Activated CD8-positive, alpha-beta memory T cell treated with anti-CD3 and anti-CD28 coated beads for 1 hour (primary cell): ENCODE measurements around the gene SLC45A3.

Experiments used
- DNase-seq, 2 donors: peaks; one replicate each; pipeline ENCODE4 v3.0.0-alpha.2; 2020; ENCODE audit warnings: low read depth in 1 of 2; ENCODE audit errors: extremely low read depth in 1 of 2

SLC45A3 gene

DNA sequence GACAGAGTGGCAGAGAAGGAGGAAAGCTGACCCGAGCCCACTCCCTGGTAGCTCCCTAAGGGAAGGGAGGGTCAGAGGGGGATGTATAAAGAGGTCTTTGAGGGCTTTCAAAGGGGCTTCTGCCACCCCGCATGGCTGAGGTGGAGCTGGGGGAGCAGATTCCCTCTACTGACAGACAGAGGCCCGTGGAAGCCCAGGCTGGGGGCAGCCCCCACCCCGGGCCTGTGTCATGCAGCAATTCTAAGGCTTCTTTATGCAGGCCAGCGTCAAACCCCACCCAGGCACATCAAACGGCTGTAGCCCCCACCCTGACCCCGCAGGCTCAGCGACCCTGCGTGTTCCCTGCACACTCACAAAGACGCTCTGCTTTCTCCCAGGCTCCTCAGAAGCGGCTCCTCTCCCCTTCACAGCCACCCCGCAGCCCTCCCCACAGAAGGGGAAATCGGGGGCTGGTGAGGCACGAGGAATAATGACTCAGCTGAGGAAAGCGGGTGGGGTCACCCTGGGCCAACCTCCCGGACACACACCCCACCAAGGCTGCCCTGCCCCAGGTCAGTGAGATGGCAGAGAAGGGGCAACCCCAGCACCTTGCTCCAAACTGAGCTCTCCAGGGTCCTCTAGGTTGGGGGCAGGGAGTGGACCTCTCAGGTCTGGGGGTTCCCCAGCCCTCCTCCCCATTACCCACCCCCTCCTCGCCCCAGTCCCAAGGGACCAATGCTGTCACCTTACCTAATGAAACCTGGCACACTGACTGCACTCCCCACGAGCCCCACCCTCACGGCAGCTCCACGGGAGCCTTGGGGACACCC lies 10.8 kb downstream of the SLC45A3 start:
- no peak for DNase-seq

DNA sequence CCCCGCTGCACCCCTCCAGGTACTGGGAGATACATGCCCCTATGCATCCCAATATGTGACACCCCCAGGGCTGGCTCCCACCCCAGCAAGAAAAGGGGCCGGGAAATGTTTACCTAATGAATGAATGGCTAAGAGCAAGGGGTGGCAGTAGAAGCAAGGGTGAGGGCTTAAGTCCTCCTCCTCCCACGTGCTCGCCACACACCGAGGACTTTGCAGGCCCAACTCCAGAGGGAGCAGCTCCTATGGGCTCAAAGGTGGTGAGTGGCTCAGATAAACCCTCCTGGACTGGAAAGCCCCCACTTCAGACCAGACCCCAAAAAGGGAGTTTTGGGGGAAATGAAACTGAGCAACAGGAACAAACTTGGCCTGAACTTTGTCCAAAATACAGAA lies 11.4 kb downstream of the SLC45A3 start:
- no peak for DNase-seq

DNA sequence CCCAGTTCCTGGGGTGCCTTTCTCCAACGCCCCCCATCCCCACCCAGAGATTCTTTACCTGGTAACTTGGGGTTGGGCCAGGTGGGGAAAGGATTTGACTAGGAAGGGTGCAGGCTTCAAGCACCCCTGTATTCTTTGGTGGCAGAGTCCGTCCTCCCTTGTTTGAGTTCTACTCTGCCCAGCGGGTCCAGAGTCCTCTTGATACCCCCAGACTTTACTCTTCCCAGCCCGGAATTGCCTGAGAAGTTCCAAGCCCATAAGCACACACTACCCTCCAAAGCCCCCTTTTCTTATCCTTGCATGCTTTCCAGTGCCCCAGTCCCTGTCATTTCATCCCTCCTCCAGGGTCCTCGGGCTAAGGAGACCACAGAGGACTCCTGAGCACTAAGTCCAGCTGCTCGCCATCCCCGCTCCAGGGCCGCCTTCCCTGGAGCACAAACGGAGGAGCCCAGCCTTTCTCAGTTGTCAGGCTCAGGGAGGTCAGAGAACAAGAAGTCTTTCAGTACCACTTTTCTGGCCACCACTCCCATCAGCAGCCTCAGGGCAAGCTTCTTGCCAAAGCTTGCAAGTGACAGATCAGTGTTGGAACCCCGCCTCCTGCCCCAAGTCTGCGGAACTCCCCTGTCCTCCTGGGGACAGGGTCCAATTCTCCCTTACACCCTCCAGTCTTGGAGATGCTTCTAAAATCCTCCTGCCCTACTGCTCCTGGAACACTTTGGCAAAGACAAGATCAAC lies 12.2 kb downstream of the SLC45A3 start:
- no peak for DNase-seq

DNA sequence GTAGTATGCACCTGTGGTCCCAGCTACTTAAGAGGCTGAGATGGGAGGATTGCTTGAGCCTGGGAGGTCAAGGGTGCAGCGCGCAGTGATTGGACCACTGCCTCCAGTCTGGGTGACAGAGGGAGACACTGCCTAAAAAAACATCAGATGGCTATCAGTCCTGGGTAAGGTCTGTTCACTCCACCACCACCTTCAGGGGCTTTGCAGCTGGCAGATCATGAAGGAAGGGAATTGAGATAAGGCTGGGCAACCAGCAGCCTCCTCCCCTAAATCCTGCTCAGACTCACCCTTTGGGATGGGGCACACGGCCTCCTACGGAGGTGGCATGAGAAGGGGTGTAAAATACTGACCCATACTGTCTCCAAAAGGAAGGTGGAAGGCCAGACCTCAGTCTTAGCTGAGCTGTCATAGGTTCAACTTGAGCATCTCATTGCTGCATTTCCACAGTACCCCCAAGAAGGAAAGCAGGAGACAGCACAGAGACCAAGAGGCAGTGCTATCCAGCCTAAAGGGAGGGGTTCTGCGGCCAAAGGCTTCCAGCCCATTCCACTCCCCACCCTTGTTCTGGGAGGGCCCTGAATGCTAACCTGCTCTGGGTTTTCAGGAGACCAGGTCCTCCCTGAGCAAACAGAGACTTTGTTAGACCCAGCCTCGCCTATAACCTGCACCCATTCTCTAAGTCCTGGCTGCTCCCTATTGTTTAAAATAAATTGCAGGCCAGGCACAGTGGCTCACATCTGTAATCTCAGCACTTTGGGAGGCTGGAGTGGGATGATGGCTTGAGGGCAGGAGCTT lies 13.7 kb downstream of the SLC45A3 start:
- no peak for DNase-seq

DNA sequence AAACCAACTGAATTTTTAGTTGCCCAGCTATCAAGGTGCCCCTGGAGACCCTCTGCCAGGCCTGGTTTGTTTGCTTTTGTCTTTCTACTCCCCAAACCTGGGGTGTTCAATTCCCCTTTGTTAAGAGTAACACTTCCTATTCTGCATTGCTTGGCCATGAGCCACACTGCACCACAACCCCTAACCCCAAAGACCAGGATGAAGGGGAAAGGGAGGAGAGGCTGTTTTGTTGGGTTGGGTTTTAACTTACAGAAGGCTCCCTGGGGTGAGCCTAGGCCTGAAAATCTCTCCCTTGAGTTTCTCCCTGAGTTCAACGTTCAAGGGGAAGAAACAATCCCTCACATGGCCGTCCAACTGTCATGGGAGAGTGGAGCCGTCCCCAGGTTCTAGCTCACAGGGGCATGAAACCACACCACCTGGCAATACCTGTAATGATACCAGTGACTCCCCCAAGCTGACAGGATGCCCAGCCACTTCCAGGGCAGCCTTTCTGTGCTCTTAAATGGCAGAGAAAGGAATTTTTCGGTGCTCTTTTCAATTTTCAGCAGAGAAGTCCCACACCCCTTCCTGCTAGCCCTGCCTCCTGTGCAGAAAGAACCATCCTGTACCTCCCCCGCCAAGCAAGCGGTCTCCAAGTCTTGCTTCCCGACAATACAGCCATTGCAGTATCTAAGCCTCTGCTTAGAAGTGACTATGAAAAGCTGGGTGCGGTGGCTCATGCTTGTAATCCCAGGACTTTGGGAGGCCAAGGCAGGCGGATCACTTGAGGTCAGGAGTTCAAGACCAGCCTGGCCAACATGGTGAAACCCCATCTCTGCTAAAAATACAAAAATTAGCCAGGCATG lies 14.9 kb downstream of the SLC45A3 start:
- DNase-seq, result no peak

DNA sequence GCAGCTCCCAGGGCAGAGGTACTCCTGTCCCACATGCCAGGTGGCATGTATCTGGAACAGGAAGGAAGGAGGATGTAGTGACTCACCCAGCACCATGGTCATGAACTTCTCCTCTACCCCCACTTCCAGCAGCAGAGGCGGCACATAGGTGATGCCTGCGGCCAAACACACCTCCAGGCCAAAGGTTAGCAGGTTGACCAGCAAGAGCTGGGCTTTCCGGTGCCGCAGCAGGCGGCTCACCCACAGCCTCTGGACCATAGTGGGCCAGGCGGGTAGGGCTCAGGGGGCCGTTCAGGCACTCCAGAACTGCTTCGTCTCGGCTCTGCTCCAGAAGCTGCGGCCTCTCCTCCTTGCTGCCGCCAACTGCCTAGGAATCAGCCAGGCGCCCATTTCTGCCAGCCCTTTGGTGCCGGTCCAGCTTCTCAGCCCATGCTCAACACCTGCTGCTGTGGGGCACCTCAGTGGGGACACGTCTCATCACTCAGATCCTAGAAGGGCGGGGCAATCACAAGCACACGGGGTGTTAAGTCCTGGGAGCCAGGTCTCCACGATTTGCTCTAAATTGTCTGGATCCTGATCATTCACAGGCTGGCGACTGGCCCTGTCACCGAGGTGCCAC lies 15.8 kb downstream of the SLC45A3 start:
- no peak for DNase-seq

DNA sequence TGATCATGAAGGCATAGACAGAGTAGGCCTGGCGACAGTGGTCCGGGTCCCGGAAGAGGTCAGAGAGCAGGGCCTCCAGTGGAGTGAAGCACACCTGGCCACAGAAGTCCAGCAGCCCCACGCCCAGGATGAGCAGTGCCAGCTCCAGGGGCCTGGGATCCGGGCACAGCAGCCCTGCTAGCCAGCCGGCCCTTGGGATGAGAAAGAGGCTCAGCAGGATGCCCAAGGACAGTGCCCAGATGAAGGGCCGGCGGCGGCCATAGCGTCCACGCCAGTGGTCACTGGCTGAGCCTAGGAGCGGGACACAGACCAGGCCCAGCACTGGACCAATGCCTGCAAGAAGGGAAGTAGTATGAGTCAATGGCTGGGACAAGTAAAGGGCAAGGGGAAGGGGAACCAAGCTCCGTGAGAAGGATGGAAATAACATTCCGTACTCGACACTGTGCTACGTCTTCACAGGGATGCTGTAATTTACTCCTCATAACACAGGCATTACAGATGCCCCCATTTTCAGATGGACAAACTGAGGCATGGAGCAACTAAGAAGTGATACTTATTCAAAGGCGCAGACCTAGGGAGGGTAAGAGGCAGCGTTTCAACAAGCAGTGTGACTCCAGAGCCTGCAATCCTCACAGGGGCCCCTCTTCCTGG lies 16.9 kb downstream of the SLC45A3 start:
- no peak for DNase-seq

DNA sequence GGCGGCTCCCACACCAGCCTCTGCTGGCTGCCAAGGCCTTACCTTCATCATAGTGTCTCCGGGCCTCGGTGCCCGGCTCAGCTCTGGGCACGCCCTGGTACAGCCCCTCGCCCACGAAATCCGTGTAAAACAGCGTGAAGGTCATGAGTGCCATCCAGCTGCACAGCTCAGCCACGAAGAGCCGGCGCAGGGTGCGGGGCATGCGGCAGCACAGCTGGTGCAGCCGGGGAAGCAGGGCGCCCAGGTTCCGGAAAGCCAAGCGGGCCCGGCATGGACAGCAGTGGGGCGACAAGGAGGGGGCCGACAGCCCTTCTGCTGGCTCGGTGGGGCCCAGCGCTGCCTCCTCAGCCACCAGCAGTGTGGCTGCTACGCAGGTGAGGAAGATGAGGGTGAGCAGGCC lies 17.5 kb downstream of the SLC45A3 start:
- DNase-seq, result no peak

DNA sequence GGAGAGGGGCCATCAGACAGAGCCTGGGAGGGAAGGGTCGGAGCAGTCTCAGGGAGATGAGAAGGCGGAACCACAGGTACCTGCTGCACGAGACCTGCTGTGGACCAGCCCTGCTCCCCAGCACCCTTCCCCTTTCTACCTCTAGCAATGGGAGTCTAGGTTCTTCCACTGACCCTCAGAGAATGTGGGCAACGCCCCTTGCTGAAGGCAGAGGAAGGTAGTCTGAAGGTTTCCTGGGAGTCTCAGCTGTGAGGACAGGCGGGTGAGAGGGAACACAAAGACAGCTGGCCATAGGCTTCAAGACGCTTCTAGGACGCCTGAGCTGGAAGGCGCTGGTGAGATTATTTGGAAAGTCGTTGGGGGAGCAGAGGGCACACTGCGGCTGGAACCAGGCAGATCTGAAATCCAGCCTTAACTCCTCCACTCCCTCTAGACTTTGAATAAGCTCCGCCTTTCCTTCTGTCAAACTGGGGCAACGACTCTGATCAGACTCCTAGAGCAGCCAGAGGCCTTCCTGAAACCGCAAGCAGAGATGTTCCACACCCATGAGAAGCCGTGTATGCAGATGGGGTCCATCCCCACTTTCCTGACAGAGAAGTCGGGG lies 18.1 kb downstream of the SLC45A3 start:
- DNase-seq, result no peak

DNA sequence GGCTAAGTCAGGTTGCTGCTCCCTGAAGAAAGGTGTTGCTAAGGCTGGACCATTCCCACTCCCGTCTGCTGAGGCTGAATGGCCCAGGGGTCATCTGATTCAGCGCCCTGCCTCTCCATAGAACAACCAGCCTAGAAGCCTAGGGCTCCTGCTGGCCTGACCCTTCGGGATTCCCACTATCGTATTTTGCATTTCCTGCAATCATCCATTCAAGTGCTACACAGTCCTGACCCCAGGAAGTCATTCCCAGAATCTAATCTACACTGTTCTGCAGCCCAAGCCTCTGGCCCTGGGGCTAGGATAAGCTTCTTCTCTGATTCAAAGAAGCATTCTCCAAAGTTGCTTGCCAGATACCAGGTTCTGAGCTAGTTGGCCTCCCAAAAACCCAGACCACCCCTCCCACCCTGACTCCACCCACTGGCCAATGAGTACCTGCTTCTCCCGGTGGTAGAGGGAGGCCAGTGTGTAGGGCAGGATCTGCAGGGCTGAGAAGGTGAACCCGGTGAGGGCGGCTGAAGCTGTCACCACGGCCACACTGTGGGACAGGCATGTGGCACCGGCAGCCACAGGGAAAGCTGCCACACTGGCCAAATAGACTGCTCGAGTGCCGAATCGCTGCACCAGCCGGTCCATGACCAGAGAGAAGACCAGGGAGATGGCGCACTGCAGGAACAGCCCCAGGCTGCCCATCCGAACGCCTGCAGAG lies 18.7 kb downstream of the SLC45A3 start:
- DNase-seq, result no peak

DNA sequence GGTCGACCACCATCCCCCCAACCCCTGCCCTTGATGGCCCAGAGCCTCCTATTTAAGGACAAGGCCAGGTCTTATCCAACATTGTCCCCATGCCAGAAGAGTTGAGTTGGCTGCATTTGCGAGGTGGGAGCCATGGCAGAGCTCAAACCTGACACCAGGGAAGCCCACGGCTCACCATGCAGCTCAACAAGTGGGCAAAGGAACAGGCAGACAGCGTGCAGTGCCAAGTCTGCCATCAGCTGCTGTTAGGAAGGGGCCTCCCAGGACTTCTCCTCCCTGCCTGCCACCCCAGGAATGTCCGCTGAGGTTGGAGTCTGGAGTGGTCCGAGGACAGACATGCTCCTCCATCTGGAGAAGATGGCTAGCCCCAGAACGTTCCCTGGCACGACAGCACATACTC lies 19.9 kb downstream of the SLC45A3 start:
- DNase-seq, result no peak

DNA sequence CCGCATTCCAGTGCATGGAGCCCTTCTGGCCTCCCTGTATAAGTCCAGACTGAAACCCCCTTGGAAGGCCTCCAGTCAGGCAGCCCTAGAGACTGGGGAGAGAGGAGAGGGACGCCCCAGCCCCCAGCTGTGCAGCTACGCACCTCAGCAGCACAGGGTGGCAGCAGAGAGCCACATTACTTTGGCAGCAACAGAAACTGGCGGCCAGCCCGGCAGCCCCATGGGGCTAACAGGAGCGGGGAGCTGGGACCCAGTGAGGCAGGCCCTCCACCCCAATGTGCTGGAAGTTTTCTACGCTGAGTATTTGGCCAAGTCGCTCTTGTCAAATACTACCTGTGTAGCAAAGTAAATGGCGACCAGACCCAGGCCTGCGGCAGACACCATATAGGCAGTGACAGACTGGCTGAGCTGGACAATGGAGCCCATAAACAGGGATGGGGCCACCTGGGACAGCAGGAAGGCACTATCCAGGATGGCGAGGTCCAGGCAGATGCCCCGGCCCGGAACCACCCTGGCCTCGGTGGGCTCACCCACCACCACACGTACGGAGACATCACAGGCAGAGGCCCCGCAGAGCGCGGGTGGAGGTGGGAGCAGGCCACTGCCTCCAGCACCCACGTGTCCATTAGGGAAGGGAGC lies 21.2 kb downstream of the SLC45A3 start:
- DNase-seq, result peak; percentile 28 to 57

DNA sequence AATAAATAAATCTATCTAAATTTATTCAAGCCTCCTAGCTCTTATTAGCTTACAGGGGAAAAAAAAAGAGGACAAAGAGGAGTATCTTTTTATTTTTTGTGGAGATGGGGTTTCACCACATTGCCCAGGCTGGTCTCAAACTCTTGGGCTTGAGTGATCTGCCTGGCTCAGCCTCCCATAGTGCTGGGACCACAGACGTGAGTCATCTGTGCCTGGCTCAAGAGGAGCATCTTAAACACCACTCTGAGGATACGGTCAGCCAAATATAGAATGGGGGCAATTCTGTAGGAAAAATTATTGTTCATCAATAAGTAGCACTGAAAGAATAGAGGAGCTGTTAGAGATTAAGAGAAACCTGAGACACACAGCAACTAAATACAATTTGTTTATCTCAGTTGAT lies 24.1 kb downstream of the SLC45A3 start:
- DNase-seq, result no peak

DNA sequence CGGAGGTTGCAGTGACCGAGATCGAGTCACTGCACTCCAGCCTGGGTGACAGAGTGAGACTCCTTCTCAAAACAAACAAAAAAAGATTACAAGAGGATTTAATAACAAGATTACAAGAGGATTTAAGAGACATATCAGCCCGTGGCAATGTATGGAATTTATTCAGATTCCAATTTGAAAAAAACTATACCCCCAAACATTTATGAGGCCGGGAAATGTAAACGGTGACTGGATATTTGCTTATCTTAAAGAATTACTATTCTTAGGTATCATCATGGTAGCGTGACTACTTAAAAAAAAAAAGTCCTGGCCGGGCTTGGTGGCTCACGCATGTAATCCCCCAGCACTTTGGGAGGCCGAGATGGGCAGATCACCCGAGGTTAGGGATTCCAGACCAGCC lies 27.3 kb downstream of the SLC45A3 start:
- no peak for DNase-seq

DNA sequence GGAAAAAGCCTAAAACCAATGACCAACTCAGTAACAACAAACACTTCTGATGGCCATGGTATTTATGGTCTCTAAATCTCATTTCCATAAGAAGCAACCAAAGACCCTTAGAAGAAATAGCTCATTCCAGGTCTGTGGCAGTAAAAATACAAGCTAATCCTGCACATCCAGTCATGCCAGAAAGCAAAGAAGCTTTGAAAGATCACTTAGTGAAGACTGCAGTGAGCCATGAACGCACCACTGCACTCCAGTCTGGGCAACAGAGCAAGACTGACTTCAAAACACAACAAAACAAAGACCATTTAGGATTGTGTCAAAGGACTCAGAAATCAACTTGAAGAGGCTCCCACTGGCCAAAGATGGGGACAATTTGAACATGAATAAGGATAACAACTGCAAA lies 30.1 kb downstream of the SLC45A3 start:
- no peak for DNase-seq

DNA sequence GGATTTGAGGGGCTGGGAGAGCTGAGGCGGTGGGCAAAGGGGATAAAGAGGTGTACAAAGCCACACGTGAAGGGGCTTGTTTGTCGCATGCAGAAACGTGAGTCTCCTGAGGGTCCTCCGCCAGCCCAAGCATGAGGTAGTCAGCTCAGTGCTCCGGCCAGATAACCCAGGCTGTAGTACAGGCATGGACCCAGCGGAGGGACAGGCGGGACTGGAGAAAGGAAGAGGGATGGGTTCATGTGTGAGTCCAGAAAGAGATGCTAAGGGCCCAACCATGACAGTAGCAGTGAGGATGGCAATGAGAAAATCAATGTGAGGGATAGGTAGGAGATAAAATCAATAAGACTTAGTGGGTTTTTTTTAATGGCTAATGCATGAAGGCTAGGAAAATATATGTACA lies 34.8 kb downstream of the SLC45A3 start:
- no peak for DNase-seq

DNA sequence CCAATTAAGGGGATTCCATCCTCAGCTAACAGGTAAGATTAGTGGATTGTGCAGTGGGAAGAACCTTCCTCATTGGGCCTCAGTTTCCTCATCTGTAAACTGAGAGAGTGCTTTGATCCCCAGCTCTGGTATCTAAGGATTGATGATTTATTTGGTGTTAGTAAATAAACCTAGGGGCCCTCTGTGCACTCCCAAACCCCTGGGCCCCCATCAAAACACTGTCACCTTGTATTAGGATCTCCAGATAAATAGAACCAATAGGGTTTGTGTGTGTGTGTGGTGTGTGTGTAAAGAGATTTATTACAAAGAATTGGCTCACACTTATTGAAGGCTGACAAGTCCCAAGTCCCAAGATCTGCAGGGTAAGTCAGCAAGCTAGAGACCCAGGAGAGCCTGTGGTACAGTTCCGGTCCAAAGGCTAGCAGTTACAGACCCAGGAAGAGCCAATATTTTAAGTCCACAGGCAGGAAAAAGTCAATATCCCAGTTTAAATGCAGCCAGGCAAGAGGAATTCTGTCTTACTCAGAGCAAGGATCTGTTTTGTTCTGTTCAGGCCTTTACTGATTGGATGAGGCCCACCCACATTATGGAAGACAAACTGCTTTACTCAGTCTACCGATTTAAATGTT lies 37.5 kb downstream of the SLC45A3 start:
- no peak for DNase-seq

DNA sequence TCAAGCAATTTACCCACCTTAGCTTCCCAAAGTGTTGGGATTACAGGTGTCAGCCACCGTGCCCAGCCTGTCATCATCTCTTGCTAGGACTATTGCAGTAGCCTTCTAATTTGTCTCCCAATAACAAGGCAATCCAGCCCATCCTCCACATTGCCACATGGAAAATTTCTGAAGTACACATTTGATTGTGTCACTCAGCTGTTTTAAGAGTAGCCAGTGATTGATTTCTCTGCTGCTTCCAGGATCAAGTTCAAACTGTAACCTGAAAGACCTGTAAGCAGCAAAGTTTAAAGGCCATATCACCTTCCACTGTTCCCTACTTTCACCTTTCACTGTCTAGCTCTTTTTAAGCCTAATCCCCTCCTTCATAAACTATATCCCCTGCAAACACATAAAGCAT lies 40.7 kb downstream of the SLC45A3 start:
- no peak for DNase-seq
